Measurements from ENCODE around the gene ID1. TPM values are rescaled to one million over a fixed set of nuclear protein-coding genes. Genes with fewer than 3 reads are reported as not detected.
"Not testable (repeated sequence)": the region's sequence is repeated elsewhere in the genome, so short reads cannot be mapped to it uniquely, and the experiment has no call there.

ID1 gene
- polyA plus RNA-seq, 10 donors, result 14.0 to 46.5 (median 29.0) TPM

GRCh38 chr20:31572042-31572700 lies 32.9 kb upstream of the ID1 start:
- DNase-seq, result no peak

- DNase-seq, result peak; percentile 94 to 98 (median 97)
These were observed 32.2 kb upstream of the ID1 start for GRCh38 chr20:31572701-31573554.

- no peak for DNase-seq
These were observed 31.4 kb upstream of the ID1 start for GRCh38 chr20:31573555-31574321.

GRCh38 chr20:31574986-31575385 lies 30.1 kb upstream of the ID1 start:
- not testable (repeated sequence) for DNase-seq

DNA sequence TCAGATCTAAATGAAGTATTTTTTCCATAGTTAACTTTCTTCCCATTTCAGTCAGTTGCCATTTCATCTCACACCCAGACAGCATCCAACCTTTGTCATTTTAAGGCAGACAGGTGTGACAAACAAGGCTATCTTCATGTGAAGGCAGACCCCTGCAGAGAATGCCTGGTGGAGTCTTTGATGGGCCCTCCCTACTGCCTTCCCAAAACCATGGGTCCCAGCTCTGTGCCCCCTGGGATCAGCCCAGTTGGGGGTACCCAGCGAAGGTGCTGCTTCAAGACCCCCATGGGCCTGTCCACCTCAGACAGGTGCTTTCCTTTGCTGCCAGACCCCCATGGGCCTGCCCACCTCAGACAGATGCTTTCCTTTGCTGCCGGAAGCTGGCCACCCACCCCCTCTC lies 28.3 kb upstream of the ID1 start:
- DNase-seq, result no peak

GRCh38 chr20:31577194-31577593 lies 27.9 kb upstream of the ID1 start:
- no peak for DNase-seq

DNA sequence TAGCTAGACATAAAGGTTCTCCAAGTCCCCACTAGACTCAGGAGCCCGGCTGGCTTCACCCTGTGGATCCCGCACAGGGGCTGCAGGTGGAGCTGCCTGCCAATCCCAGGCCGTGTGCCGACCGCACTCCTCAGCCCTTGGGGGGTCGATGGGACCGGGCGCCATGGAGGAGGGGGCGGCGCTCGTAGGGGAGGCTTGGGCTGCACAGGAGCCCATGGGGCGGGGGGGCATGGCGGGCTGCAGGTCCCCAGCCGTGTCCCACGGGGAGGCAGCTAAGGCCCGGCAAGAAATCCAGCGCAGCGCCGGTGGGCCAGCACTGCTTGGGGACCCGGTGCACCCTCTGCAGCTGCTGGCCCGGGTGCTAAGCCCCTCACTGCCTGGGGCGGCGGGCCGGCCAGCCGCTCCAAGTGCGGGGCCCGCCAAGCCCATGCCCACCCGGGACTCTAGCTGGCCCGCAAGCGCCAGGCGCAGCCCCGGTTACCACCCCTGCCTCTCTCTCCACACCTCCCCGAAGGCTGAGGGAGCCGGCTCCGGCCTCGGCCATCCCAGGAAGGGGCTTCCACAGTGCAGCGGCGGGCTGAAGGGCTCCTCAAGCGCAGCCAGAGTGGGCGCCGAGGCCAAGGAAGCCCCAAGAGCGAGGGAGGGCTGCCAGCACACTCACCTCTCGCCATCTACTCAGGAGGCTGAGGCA lies 26.5 kb upstream of the ID1 start:
- DNase-seq, result no peak

GRCh38 chr20:31579245-31579644 lies 25.8 kb upstream of the ID1 start:
- no peak for DNase-seq

DNA sequence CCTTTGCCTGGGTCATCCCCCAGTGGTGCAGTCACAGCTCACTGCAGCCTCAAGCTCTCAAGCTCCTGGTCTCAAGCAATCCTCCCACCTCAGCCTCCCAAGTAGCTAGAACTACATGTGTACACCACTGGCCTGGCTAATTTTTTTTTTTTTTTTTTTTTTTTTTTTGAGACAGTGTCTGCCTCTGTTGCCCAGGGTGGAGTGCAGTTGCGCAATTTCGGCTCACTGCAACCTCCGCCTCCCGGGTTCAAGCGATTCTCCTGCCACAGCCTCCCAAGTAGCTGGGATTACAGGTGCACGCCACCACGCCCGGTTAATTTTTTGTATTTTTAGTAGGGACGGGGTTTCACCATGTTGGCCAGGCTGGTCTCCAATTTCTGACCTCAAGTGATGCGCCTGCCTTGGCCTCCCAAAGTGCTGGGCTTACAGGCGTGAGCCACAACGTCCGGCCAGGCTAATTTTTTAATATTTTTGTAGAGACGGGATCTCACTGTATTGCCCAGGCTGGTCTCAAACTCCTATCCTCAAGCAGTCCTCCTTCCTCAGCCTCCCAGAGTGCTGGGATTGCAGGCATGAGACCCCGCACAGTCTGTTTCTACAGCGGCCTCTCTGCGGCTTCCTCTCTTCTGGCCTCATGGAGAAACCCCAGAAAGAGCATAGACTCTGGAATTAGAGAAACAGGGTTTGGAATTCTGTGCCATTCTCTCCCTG lies 25.0 kb upstream of the ID1 start:
- not testable (repeated sequence) for DNase-seq

GRCh38 chr20:31580706-31581105 lies 24.4 kb upstream of the ID1 start:
- no peak for DNase-seq

DNA sequence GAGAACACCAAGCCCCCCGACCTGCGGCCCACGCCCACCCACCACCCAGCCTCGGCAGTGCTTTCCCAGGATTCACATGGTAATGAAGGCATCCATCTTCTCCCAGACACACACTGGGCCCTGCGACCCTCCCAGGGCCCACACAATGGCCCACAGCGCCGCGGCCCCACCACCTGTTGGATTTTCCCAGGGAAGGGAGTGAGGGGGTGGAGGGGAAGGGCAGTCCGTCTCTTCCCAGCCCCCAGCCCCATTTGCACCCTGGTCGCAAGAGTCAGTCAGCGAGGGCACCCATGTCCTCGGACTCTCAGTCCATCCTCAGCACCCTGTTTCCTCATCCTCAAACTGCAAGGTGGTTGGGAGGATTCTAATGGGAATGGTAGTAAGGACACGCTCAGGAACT lies 23.7 kb upstream of the ID1 start:
- no peak for DNase-seq

DNA sequence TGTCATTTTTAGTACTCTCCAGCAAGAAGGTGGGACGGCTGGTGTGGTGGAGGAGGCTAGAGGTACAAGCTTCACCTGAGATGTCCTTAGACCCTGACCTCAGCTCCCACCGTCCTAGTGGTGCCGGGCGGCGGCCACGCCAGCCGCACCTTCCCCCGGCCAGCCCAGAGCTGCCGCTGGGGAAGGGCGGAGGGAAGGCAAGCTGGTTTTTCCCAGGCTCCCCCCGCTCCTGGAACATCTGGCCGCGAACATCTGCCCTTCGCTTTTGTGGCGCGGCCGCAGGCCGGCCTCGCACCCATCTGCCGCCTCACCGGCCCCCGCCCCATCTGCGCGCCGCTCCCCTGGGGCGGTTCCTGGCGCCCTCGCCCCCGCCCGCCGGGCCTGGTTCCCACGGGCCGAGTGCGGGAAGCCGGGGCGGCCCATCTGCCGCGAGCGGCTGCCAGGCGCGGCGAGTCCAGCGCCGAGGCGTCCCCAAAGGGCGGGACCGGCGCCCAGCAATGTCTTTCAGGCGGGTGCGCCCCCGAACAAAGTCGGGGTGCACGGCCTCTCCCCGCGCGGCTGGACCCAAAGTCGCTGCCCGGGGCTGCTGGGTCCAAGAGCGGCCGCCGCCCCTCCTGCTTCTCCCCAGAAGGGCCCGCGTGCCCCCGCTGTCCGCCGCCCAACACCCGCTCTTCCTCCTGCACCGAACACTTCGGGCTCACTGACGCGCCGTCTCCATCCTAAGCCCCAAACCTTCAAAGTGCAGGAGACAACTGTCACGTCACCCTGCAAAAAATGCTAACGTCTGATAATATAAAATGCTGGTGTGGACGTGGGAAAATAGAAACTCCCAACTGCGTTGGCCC lies 17.3 kb upstream of the ID1 start:
- peak in 1 of 3 donors; percentile 77 for DNase-seq

GRCh38 chr20:31590717-31591225 lies 14.3 kb upstream of the ID1 start:
- DNase-seq, result no peak

- peak in 1 of 3 donors; percentile 60 for DNase-seq
These were observed 11.7 kb upstream of the ID1 start for GRCh38 chr20:31593221-31594001.

- no peak for DNase-seq
These were observed 11.0 kb upstream of the ID1 start for GRCh38 chr20:31594002-31594557.

DNA sequence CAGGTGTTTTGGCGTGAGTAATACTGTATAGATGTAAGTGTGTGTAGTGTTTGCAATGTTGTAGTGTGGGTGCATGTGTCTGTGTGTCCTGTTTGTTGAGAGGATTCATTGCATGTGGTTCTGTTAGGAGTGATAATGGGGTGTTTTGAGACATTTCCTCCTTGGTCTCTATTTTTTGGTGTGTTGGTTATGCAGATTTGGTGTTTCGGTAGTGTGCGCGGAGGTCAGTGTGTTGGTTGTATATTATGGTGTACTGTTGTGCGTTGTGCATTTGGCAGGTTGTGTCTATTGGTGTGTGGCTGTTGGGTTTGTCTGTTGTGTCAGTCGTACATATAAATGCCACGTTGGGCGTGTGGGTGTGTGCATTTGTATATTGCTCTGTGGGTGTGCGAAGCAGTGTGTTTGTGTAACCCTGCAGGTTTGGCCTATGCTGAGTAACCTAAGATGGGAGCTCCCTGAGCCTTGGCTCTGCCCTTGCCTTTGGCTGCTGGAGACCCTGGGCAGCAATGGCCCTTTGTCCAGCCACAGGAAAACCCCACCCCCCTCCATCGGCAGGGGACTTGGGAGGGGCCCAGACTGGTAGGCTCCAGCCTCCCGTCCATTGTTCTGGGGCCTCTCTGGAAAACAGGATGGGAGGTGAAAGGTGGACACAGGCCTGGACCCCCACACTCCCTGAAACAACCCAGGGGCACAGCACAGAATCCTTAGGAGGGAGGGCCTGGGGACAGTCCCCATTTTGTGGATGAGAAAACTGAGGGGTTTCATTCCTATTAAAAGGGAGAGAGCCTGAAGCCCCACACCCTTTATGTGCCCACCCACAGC lies 10.3 kb upstream of the ID1 start:
- DNase-seq, result peak in 1 of 3 donors; percentile 47

DNA sequence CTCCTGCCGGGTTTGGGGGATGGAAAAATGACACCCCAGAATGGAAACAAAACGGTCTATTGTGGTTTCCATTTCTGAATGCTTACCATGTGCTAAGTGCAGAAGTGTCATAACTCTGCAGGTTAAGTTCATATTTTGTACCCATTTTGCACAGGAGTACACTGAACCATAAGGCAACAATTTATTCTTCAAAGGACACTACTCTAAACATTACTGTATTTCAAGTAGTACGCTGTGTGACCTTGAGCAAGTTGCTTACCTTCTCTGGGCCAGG lies 9.8 kb upstream of the ID1 start:
- no peak for DNase-seq
